Keratinocyte (primary cell): ENCODE data around the gene CILP2. TPM values are rescaled to one million over a fixed set of nuclear protein-coding genes. Genes with fewer than 3 reads are reported as not detected.

Source experiments
- DNase-seq: peaks from one replicate; pipeline ENCODE4 v3.0.0-alpha.2; 2011; ENCODE audit warnings: low read depth, missing footprints, low spot score
- FAIRE-seq: peaks from 2 replicates; lab custom pipeline; 2011; peaks lifted over from hg19 to GRCh38; lab: Jason Lieb, UNC
- H2AFZ ChIP-seq: 2 replicates; pipeline ENCODE4 v1.6.0; 2012; ENCODE audit warnings: low read length, control low read depth, inconsistent platforms; ENCODE audit not compliant: control insufficient read depth
- H3K27ac ChIP-seq: 2 replicates; pipeline ENCODE4 v1.5.1; 2011; ENCODE audit warnings: low read length; ENCODE audit not compliant: control insufficient read depth, insufficient read depth
- H3K27me3 ChIP-seq: 3 replicates; pipeline ENCODE4 v1.6.0; 2011; ENCODE audit warnings: low read length; ENCODE audit not compliant: control insufficient read depth, insufficient read depth; ENCODE audit errors: extremely low read depth
- H3K36me3 ChIP-seq, 2 experiments: 2 replicates in 1 of 2; 3 replicates in 1 of 2; pipeline ENCODE4 v1.5.1; 2011; ENCODE audit warnings: low read length in 2 of 2, mild to moderate bottlenecking in 1 of 2; ENCODE audit not compliant: control insufficient read depth in 2 of 2, insufficient read depth in 2 of 2; ENCODE audit errors: extremely low read depth in 1 of 2
- H3K4me1 ChIP-seq: 3 replicates; pipeline ENCODE4 v1.5.1; 2011; ENCODE audit warnings: low read length; ENCODE audit not compliant: control insufficient read depth, insufficient read depth; ENCODE audit errors: extremely low read depth
- H3K4me2 ChIP-seq: 3 replicates; pipeline ENCODE4 v1.6.0; 2011; ENCODE audit warnings: low read depth, low read length; ENCODE audit not compliant: control insufficient read depth, insufficient read depth; ENCODE audit errors: extremely low read depth
- H3K4me3 ChIP-seq, 3 experiments: fragments of 200-600 bp in 1 of 3; sonication (generic) in 1 of 3; 2 replicates in 2 of 3; 3 replicates in 1 of 3; pipeline ENCODE4 v1.5.1; 2011 to 2016; ENCODE audit warnings: low read length in 3 of 3, mild to moderate bottlenecking in 3 of 3, control low read depth in 2 of 3, inconsistent platforms in 1 of 3, low read depth in 1 of 3, mixed read lengths in 1 of 3, mixed run types in 1 of 3, moderate library complexity in 1 of 3; ENCODE audit not compliant: control insufficient read depth in 2 of 3, insufficient read depth in 2 of 3; ENCODE audit errors: extremely low read depth in 1 of 3
- H3K79me2 ChIP-seq: 2 replicates; pipeline ENCODE4 v1.6.0; 2012; ENCODE audit warnings: low read length; ENCODE audit not compliant: control insufficient read depth, insufficient read depth
- H3K9ac ChIP-seq: 3 replicates; pipeline ENCODE4 v1.6.0; 2011; ENCODE audit warnings: low read length; ENCODE audit not compliant: control insufficient read depth, insufficient read depth; ENCODE audit errors: extremely low read depth
- H3K9me1 ChIP-seq: 3 replicates; pipeline ENCODE4 v1.6.0; 2011; ENCODE audit warnings: low read length; ENCODE audit not compliant: control insufficient read depth, insufficient read depth; ENCODE audit errors: extremely low read depth
- H3K9me3 ChIP-seq: 2 replicates; pipeline ENCODE4 v1.5.1; 2012; ENCODE audit warnings: low read depth, low read length; ENCODE audit not compliant: control insufficient read depth
- H4K20me1 ChIP-seq: 3 replicates; pipeline ENCODE4 v1.6.0; 2011; ENCODE audit warnings: low read length; ENCODE audit not compliant: control insufficient read depth, insufficient read depth; ENCODE audit errors: extremely low read depth
- EZH2 ChIP-seq: IDR thresholded peaks from one replicate; pipeline ENCODE4 v1.6.1; 2012; ENCODE audit warnings: inconsistent platforms, mild to moderate bottlenecking, low read length, moderate library complexity
- dilution Hi-C: fragments of 300-500 bp; cut with MboI; formaldehyde crosslinking; loops from one replicate; pipeline ENCODE4 v1.7.0; 2020; ENCODE audit warnings: low sequenced_read_pairs; ENCODE audit not compliant: extremely low pct_ligation_motif_present
- polyA plus RNA-seq, 5 experiments: library from polyadenylated mRNA; depleted of rRNA in 3 of 5; stranded (reverse) in 3 of 5; stranded (forward) in 1 of 5; unstranded in 1 of 5; fragments of >200 nt; gene quantifications; 1 replicate in 1 of 5; 2 replicates in 3 of 5; 3 replicates in 1 of 5; pipeline versions ENCODE4 v1.2.1 to v1.2.3, GENCODE V29; 2011 to 2012; ENCODE audit warnings: missing spikeins in 2 of 5, low read depth in 1 of 5, low replicate concordance in 1 of 5
- TF ChIP-seq, protein P1 (sequence below), 3 experiments: IDR thresholded peaks in 1 of 3; conservative IDR thresholded peaks in 1 of 3; optimal IDR thresholded peaks in 1 of 3; 2 replicates in 2 of 3; 3 replicates in 1 of 3; pipeline versions ENCODE3 to v1.5.1; 2011; ENCODE audit warnings: low read length in 3 of 3, mild to moderate bottlenecking in 3 of 3, moderate library complexity in 2 of 3, control low read depth in 1 of 3, inconsistent platforms in 1 of 3; ENCODE audit not compliant: insufficient read depth in 2 of 3; ENCODE audit errors: extremely low read depth in 1 of 3

CILP2 gene
- polyA plus RNA-seq, 1 donor (not counting 4 experiments of a cell fraction or from before 2014, with no cell fraction given) = 0.07 TPM

DNA sequence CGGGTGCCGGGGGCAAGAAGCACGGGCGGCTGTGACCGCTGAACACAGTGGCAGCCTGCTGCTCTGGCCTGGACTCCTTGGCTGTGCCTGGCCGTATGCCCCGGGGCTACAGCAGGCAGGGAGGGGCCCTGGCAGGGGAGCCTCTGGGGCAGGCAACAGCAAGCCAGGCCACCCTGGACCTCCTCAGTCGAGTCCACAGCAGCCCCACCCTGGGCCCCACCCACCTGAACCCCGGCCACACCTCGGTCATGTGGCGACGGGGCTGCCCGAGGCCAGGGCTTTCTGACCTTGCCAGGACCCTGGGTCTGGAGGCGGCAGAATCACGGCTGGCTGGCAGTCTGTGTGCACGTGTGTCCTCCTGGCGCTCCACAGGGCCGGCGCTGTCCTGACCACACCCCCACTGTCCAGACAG lies 8.7 kb downstream of the CILP2 start:
- H4K20me1 ChIP-seq = no peaks in the 10 kb centered on the region
- H3K4me3 ChIP-seq = no peak overlapping the region
- DNase-seq (no peak), FAIRE-seq (no peak)
- H3K9ac ChIP-seq = no peak overlapping the region
- H2AFZ ChIP-seq = no peak overlapping the region
- H3K36me3 ChIP-seq = no peaks in the 10 kb centered on the region
- H3K79me2 ChIP-seq = no peaks in the 10 kb centered on the region
- no peaks in the 10 kb centered on the region for H3K9me1 ChIP-seq
- peaks cover 32% of the 10 kb centered on the region for H3K27me3 ChIP-seq
- TF ChIP-seq EZH2 = no peak
- TF ChIP-seq, protein P1, sequence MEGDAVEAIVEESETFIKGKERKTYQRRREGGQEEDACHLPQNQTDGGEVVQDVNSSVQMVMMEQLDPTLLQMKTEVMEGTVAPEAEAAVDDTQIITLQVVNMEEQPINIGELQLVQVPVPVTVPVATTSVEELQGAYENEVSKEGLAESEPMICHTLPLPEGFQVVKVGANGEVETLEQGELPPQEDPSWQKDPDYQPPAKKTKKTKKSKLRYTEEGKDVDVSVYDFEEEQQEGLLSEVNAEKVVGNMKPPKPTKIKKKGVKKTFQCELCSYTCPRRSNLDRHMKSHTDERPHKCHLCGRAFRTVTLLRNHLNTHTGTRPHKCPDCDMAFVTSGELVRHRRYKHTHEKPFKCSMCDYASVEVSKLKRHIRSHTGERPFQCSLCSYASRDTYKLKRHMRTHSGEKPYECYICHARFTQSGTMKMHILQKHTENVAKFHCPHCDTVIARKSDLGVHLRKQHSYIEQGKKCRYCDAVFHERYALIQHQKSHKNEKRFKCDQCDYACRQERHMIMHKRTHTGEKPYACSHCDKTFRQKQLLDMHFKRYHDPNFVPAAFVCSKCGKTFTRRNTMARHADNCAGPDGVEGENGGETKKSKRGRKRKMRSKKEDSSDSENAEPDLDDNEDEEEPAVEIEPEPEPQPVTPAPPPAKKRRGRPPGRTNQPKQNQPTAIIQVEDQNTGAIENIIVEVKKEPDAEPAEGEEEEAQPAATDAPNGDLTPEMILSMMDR (optimal IDR thresholded peaks at IDR 0.05 in 1 of 3, IDR thresholded peaks at IDR 0.05 in 1 of 3, conservative IDR thresholded peaks at IDR 0.05 in 1 of 3; ENCODE audit: extremely low read depth in 1 of 3, insufficient read depth in 2 of 3, low read length in 3 of 3) = no peak
- no peak overlapping the region for H3K4me2 ChIP-seq
- no peaks in the 10 kb centered on the region for H3K9me3 ChIP-seq
- no peak overlapping the region for H3K27ac ChIP-seq
- no peaks in the 10 kb centered on the region for H3K4me1 ChIP-seq
- dilution Hi-C loops = no loop called here

DNA sequence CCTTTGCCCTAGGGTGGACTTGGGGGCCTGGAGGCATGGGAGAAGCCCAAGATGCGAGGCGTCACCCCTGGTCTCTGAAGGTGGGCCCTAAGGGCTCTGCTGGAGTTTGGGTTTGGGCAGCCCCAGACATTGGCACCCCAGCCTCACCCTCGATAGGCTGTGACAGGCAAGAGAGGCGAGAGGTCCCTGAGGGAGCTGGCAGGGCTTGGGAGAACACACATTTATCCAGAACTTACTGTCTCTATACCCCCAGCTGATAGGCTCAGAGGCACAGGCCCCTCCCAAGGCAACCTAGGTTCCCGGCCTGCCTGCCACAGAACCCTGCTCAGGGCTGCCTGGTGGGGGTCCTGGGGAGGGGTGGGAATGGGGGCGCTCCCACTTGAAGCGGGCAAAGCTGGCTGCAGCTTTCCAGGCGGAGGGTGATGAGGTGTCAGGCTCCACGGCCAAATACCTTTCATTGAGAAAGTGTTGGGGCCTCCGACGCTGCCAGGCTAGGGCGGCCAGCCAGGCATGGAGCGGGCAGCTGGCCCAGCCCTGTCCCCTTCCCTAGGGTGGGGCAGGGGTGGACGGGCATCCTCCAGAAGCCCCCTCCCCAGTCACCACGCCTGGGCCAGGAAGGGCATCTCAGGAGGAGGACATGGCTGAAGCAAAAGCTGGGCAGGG lies 9.7 kb downstream of the CILP2 start:
- Histone ChIP-seq H3K9me3 (no peaks in the 10 kb centered on the region), H3K27ac (no peak overlapping the region), H3K79me2 (no peaks in the 10 kb centered on the region), H2AFZ (no peak overlapping the region), H3K9ac (no peak overlapping the region), H3K27me3 (peaks cover 32% of the 10 kb centered on the region), H3K9me1 (no peaks in the 10 kb centered on the region), H3K4me1 (no peaks in the 10 kb centered on the region), H3K36me3 (no peaks in the 10 kb centered on the region), H4K20me1 (no peaks in the 10 kb centered on the region), H3K4me3 (no peak overlapping the region), H3K4me2 (no peak overlapping the region)
- no peak for TF ChIP-seq EZH2
- TF ChIP-seq, protein P1 (optimal IDR thresholded peaks at IDR 0.05 in 1 of 3, IDR thresholded peaks at IDR 0.05 in 1 of 3, conservative IDR thresholded peaks at IDR 0.05 in 1 of 3; ENCODE audit: extremely low read depth in 1 of 3, insufficient read depth in 2 of 3, low read length in 3 of 3) = no peak
- no peak for FAIRE-seq
- dilution Hi-C loops = no loop called here
- no peak for DNase-seq
